ENCODE measurements around the gene PRUNE2.
"Not testable (repeated sequence)": the region's sequence is repeated elsewhere in the genome, so short reads cannot be mapped to it uniquely, and the experiment has no call there.

PRUNE2 gene

DNA sequence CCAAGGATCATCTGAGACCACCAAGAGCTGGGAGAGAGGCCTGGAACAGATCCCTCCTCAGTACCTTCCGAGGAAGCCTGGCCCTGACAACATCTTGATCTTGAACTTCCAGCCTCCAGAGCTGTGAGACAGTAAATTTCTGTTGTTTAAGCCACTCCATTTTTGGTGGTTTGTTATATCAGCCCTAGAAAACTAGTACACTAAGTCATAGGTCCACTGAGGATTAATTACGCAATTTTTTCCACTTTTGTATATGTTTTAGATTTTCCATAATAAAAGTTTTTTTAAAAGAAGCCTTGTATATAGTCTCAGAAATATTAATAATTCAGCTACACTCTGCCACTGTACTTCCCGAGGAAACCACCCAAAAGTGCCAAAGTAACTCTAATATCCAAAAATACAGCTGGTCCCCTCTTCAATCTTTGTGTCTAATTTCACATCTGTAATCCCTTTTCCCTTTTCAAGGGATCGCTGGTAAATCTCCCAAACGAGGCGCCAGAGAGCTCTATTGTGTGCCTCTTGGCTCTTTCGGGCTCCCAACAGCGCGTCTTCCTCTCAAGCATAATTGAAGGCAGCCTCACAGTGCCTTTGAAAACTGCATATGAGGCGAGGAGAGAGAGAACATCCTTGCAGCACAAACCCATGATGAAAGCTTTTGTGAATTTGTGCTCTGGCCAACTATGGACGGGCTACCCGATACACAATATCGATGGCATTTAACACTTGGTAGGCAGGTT, 32.7 kb downstream of the PRUNE2 start:
- TF ChIP-seq, protein P1, sequence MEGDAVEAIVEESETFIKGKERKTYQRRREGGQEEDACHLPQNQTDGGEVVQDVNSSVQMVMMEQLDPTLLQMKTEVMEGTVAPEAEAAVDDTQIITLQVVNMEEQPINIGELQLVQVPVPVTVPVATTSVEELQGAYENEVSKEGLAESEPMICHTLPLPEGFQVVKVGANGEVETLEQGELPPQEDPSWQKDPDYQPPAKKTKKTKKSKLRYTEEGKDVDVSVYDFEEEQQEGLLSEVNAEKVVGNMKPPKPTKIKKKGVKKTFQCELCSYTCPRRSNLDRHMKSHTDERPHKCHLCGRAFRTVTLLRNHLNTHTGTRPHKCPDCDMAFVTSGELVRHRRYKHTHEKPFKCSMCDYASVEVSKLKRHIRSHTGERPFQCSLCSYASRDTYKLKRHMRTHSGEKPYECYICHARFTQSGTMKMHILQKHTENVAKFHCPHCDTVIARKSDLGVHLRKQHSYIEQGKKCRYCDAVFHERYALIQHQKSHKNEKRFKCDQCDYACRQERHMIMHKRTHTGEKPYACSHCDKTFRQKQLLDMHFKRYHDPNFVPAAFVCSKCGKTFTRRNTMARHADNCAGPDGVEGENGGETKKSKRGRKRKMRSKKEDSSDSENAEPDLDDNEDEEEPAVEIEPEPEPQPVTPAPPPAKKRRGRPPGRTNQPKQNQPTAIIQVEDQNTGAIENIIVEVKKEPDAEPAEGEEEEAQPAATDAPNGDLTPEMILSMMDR (IDR thresholded peaks at IDR 0.05) = no peak
- Histone ChIP-seq H3K27ac (no peak overlapping the region), H3K36me3 (no peaks in the 10 kb centered on the region), H3K9me3 (no peaks in the 10 kb centered on the region), H3K27me3 (peaks cover 35% of the 10 kb centered on the region), H3K4me1 (ENCODE audit: control insufficient read depth in 1 of 2, insufficient read depth in 1 of 2, low read depth in 1 of 2, low read length in 1 of 2) (no peaks in the 10 kb centered on the region), H3K4me3 (ENCODE audit: low read depth in 1 of 2, low read length in 1 of 2) (no peak overlapping the region)

DNA sequence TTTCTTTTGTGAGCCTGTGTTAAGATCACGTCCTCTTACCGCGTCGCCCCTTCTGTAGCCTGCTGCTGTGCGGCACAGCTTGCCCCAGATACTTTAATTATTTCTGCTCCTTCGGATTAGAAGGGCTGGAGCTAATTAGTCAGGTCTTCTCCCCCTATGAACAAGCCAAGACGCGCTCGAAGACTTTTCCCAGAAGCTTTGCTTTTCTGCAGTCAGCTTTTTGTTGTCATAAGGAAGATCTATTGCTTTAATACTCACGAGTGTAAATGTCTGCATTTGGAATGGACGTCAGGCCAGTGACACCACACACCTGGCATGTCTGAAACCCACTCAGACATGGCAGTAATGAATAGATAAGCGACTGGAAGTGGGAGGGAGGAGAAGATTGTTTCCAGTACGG, 37.0 kb downstream of the PRUNE2 start:
- H3K4me1 ChIP-seq (ENCODE audit: control insufficient read depth in 1 of 2, insufficient read depth in 1 of 2, low read depth in 1 of 2, low read length in 1 of 2) = no peaks in the 10 kb centered on the region
- peaks cover 48% of the 10 kb centered on the region for H3K27me3 ChIP-seq
- no peaks in the 10 kb centered on the region for H3K9me3 ChIP-seq
- H3K4me3 ChIP-seq (ENCODE audit: low read depth in 1 of 2, low read length in 1 of 2) = no peak overlapping the region
- TF ChIP-seq, protein P1 (IDR thresholded peaks at IDR 0.05) = no peak
- H3K36me3 ChIP-seq = no peaks in the 10 kb centered on the region
- no peak overlapping the region for H3K27ac ChIP-seq

DNA sequence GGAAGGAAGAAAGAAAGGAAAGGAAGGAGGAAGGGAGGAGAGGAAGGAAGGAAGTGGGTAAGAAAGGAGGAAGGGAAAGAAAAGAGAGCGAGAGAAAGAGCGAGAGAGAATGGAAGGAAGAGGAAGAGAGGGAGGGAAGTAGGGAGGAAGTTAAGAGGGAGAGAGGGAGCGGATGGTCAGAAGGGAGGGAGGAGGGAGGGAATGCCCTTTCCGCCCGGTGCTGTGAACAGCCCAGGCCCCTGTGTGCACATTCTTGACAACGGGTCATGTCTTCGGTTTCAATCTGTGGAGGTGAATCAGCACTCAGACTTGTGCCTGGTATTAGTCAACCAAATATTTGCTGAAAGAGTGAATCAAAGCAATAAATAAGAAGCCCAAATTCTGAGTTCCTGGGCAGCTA, 39.2 kb downstream of the PRUNE2 start:
- Histone ChIP-seq H3K4me1 (ENCODE audit: control insufficient read depth in 1 of 2, insufficient read depth in 1 of 2, low read depth in 1 of 2, low read length in 1 of 2) (no peaks in the 10 kb centered on the region), H3K9me3 (no peaks in the 10 kb centered on the region), H3K36me3 (no peaks in the 10 kb centered on the region), H3K27me3 (peaks cover 34% of the 10 kb centered on the region), H3K27ac (no peak overlapping the region), H3K4me3 (ENCODE audit: low read depth in 1 of 2, low read length in 1 of 2) (no peak overlapping the region)
- TF ChIP-seq, protein P1 (IDR thresholded peaks at IDR 0.05) = no peak

DNA sequence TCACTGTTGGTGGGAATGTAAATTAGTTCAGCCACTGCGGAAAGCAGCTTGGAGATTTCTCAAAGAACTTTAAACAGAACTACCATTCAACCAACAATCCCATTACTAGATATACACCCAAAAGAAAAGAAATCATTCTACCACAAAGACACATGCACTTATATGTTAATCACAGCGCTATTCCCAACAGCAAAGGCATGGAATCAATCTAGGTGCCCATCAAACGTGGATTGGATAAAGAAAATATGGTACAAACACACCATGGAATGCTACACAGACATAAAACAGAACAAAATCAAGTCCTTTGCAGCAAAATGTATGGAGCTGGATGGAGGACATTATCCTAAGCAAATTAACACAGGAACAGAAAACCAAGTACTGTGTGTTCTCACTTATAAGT, 42.1 kb downstream of the PRUNE2 start:
- H3K9me3 ChIP-seq = no peaks in the 10 kb centered on the region
- H3K36me3 ChIP-seq = no peaks in the 10 kb centered on the region
- H3K27ac ChIP-seq = no peak overlapping the region
- peaks cover 27% of the 10 kb centered on the region for H3K27me3 ChIP-seq
- H3K4me3 ChIP-seq (ENCODE audit: low read depth in 1 of 2, low read length in 1 of 2) = no peak overlapping the region
- TF ChIP-seq, protein P1 (IDR thresholded peaks at IDR 0.05) = no peak
- H3K4me1 ChIP-seq (ENCODE audit: control insufficient read depth in 1 of 2, insufficient read depth in 1 of 2, low read depth in 1 of 2, low read length in 1 of 2) = no peaks in the 10 kb centered on the region

DNA sequence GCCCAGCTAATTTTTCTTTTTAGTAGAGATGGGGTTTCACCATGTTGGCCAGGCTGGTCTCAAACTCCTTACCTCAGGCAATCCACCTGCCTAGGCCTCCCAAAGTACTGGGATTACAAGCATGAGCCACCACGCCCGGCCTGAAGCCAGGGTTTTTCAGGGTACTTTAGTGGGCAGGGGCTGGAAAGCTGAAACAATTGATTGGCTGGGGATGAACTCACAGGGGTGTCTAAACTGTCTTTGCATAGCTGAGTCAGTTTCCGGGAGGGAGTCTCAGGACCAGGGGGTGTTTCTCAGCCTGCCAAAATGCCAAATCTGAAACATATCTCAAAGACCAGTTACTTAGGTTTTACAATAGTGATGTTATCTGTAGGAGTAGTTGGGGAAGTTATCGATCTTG, 46.1 kb downstream of the PRUNE2 start:
- H3K9me3 ChIP-seq = no peaks in the 10 kb centered on the region
- no peaks in the 10 kb centered on the region for H3K4me1 ChIP-seq (ENCODE audit: control insufficient read depth in 1 of 2, insufficient read depth in 1 of 2, low read depth in 1 of 2, low read length in 1 of 2)
- H3K36me3 ChIP-seq = no peaks in the 10 kb centered on the region
- no peak overlapping the region for H3K4me3 ChIP-seq (ENCODE audit: low read depth in 1 of 2, low read length in 1 of 2)
- no peak overlapping the region for H3K27ac ChIP-seq
- H3K27me3 ChIP-seq = peaks cover 3% of the 10 kb centered on the region
- TF ChIP-seq, protein P1 (IDR thresholded peaks at IDR 0.05) = no peak

DNA sequence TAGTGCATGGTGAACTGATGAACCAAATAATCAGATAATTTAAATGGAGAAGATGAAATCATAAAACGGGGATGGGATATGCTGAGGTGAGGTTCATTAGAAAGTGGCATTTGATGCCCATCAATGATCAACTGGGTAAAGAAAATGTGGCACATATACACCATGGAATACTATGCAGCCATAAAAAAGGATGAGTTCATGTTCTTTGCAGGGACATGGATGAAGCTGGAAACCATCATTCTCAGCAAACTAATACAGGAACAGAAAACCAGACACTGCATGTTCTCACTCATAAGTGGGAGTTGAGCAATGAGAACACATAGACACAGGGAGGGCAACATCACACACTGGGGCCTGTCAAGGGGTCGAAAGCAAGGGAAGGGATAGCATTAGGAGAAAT, 47.7 kb downstream of the PRUNE2 start:
- not testable (repeated sequence) for H3K27me3 ChIP-seq; H3K9me3 ChIP-seq; H3K27ac ChIP-seq; H3K4me3 ChIP-seq (ENCODE audit: low read depth in 1 of 2, low read length in 1 of 2); H3K36me3 ChIP-seq; H3K4me1 ChIP-seq (ENCODE audit: control insufficient read depth in 1 of 2, insufficient read depth in 1 of 2, low read depth in 1 of 2, low read length in 1 of 2)
